HG02840 (cell line): ENCODE data around the gene ARSB.
"Not testable (repeated sequence)": the region's sequence is repeated elsewhere in the genome, so short reads cannot be mapped to it uniquely, and the experiment has no call there.

Experiments
- ATAC-seq: cut with Tn5 transposase; IDR thresholded peaks from one replicate; pipeline ENCODE4 v1.9.1; 2021; ENCODE audit warnings: mild to moderate bottlenecking, moderate library complexity, moderate number of reproducible peaks; ENCODE audit not compliant: unreplicated experiment, low FRiP score

ARSB gene

GRCh38 chr5:78958672-78959445 is 26.3 kb downstream of the ARSB start:
- ATAC-seq, result no peak

- ATAC-seq, result no peak
Measured at GRCh38 chr5:78956901-78957300, 28.2 kb downstream of the ARSB start.

- ATAC-seq, result no peak
Measured at GRCh38 chr5:78953092-78953800, 31.9 kb downstream of the ARSB start.

- no peak for ATAC-seq
Measured at GRCh38 chr5:78930721-78931120, 54.4 kb downstream of the ARSB start.

- ATAC-seq, result no peak
Measured at GRCh38 chr5:78929833-78930232, 55.3 kb downstream of the ARSB start.

GRCh38 chr5:78927657-78928282 is 57.3 kb downstream of the ARSB start:
- ATAC-seq, result no peak

GRCh38 chr5:78926252-78926651 is 58.9 kb downstream of the ARSB start:
- ATAC-seq, result no peak

GRCh38 chr5:78925129-78925876 is 59.8 kb downstream of the ARSB start:
- no peak for ATAC-seq

GRCh38 chr5:78923622-78923970 is 61.5 kb downstream of the ARSB start:
- ATAC-seq, result no peak

GRCh38 chr5:78922879-78923621 is 62.1 kb downstream of the ARSB start:
- no peak for ATAC-seq

- ATAC-seq, result no peak
Measured at GRCh38 chr5:78920604-78921003, 64.5 kb downstream of the ARSB start.

GRCh38 chr5:78919796-78920195 is 65.3 kb downstream of the ARSB start:
- no peak for ATAC-seq

GRCh38 chr5:78916044-78916443 is 69.1 kb downstream of the ARSB start:
- ATAC-seq, result no peak

- no peak for ATAC-seq
Measured at GRCh38 chr5:78915170-78915569, 69.9 kb downstream of the ARSB start.

GRCh38 chr5:78912811-78913210 is 72.3 kb downstream of the ARSB start:
- no peak for ATAC-seq

- ATAC-seq, result no peak
Measured at GRCh38 chr5:78912085-78912771, 72.9 kb downstream of the ARSB start.

- ATAC-seq, result not testable (repeated sequence)
Measured at GRCh38 chr5:78909224-78909983, 75.7 kb downstream of the ARSB start.

- ATAC-seq, result no peak
Measured at GRCh38 chr5:78908173-78909061, 76.7 kb downstream of the ARSB start.
